HG02885 (cell line): ENCODE measurements around the gene MAP3K20.
"Not testable (repeated sequence)": the region's sequence is repeated elsewhere in the genome, so short reads cannot be mapped to it uniquely, and the experiment has no call there.

Experiments used
- ATAC-seq: cut with Tn5 transposase; IDR thresholded peaks from one replicate; pipeline ENCODE4 v1.9.1; 2021; ENCODE audit warnings: mild to moderate bottlenecking; ENCODE audit not compliant: unreplicated experiment, poor library complexity

The MAP3K20 gene

DNA sequence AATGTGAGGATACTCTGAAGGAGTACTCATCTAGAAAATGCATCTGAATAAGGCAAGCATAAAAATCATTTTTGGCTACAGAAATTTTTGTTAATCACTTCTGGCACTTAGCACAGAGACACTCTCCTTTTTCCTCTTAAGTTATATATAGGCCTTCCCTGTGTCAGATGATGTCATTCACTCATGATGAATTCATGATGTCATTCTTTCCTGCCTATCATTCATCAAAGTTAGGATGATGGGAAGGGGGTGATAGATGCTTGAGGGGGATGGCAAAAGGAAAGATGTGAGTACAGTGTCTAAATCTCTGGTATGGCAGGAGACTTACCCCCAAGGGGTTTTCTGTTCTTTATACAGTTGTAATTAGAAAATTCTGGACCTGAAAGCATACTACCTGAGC, 42.0 kb downstream of the MAP3K20 start:
- ATAC-seq: no peak

DNA sequence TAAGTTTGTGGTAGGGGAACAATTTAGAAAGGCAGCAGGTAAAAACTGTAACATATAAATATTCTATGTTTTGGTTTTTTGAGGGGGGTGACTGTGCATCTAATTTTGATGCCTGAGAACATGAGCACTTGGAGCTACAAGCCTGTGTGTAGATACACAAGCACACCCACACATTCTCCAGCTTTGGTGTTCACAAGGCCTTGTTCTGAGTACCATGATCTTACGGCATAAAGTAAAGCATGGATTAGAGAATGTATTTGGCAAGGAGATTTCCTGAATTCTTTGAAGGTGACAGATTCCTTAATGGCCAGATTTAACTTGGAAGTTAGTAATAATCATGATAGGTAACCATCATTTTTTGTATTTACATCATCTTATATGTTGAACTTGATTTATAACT, 42.7 kb downstream of the MAP3K20 start:
- no peak for ATAC-seq

DNA sequence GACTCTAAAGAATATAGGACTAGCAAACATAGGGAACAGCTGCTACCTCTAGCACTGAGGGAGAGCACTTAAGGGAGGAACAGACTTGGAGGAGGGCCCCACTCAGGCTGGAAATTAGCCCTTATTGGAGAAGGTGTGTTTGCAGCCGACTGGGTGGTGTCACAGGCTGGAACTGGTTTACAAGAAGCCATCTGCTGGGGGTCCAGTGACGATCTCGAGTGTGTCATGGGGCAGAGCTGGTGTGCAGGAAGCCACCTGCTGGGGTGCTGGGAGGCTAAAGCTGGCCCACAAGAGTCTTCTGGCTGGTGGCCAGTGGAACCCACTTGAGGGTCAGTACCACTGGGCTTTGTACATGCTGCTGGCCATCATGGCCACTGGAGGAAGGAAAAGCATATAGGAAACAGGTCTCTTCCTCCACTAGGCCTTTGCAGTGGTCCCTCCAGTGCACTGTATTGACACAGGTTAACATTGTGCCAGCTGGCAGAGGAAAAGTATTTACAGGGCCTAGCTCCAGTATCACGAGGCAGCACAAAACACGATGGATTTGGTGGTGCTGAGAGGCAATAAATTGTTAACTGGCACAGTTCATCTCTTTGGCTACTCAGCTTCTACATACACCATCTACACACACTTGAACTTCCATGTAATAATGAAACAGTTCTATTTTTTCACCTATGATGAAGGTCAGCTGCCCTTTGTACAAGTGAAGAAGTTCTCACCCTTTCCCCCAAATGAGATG, 43.6 kb downstream of the MAP3K20 start:
- ATAC-seq: peak; percentile 70

DNA sequence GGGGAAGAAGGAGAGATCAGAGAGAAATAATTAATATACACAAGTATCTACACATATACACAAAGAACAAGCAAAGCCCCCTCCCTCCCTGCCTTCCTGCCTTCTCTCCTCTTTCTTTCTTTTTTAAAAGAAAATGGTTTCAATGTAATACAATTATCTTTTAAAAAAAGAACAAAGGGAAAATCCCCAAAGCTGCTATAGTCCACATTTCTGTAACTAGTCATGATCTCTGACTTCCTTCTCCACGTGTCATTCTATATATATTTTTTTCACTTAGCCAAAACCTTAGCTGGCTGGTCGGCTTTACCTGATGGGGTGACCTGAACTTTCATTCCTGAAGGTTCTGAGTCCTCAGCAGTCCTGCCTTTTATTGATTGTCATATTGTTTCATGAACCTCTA, 44.3 kb downstream of the MAP3K20 start:
- ATAC-seq: peak; percentile 46

DNA sequence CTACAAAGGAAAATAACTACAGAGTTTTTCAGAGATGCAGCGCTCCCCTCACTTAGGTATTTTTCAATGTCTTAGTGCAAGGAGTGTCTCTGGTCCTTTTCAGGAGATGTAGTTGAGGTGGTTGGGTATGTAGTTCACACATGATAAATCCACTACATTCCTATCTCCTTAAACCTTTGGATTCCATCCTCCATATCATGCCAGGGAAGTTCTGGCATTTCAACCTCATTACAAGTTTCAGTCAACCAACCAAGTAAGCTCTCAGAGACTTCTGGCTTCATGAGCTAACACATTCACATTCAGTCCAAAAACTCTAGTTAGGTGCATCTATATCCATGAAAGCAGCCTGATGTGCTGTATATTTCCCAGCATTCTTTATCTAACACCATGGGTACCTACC, 47.3 kb downstream of the MAP3K20 start:
- no peak for ATAC-seq

DNA sequence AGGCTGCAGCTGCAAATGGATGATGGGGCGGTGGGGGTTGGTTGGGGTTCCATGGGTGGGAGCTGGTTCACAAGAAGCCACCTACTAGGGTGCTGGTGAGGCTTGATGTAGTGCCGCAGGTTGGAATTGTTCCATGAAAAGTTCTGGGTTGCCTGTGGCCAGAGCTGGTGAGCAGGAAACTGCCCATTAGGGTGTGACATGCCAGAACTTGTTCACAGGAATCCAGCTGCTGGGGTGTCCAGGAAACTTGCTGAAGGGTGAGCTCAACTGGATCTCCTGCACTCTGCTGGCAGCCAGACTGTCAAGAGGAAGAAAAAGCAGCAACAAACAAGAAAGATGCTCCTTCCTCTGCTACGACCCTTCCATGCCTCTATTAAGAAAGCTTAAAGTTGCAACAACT, 48.8 kb downstream of the MAP3K20 start:
- ATAC-seq: no peak

DNA sequence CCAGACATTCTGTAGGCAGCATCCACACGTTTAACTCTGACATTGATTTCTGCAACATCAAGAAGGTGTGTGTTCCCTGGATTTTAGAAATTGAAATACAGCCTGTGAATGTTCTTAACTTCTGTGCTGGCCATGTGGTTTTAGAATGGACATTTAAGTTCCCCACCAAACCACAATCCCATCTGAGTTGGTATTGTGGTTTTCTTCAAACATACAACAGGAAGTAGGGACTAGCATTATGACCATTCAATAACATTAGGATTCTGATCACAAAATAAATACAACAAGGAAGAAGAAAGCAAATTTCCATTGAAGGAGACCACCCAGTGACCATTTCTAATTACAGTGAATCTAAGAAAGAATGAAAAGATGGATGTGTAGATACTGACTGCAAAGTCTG, 51.2 kb downstream of the MAP3K20 start:
- ATAC-seq: no peak

DNA sequence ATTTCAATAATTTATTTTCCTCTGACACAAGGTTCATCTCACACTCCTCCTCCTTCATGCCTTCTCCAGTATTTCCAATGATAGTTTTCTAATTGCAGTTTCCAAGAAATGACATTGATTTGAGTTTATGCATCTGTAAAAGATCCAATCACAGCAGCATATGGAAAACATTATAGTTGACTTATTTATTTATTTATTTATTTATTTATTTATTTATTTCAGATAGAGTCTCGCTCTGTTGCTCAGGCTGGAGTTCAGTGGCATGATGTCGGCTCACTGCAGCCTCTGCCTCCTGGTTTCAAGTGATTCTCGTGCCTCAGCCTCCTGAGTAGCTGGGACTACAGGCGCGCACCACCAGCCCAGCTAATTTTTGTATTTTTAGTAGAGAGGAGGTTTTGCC, 52.5 kb downstream of the MAP3K20 start:
- ATAC-seq: not testable (repeated sequence)

DNA sequence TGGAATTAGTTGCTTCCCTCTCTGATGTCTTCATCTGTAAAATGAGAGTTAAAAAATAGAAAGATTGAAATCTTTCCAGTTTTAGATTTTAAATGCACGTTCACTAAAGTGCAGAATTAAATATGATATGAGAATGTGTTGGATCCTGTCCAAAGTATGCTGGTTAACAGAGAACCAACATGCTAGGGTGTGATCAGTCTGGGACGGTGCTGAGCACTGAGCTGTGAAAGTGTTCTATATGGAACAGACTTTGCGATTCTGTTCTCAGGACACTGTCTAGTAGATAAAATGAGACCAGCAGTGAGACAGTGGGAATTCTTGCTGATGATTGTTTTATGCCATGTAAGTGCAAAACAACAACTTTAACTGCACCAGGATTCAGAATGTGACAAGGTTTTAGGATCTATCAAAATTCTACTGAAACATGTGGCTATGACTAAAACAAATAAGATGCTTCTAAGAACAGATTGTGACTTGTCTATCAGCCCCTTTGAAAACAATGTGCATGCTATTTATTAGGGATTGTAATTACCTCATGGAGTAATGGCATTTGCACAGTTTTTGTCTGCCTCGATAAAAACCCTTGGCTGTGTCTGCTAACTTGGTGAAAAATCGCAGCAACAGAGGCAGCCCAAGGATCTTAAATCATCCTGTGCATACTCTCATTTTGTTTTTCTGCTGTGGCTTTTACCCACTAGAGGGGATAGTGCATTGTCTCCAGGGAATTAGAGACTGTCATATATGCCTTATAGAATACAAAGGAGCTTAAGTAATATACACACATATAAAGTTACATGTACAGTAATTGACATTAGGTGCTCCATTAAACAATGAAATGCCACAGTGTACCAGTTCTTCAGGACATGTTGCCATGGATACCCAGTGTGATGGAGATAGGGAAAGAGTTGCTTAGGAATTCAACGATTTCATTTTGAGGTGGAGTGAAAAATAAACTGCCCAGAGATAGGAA, 55.1 kb downstream of the MAP3K20 start:
- ATAC-seq: no peak

DNA sequence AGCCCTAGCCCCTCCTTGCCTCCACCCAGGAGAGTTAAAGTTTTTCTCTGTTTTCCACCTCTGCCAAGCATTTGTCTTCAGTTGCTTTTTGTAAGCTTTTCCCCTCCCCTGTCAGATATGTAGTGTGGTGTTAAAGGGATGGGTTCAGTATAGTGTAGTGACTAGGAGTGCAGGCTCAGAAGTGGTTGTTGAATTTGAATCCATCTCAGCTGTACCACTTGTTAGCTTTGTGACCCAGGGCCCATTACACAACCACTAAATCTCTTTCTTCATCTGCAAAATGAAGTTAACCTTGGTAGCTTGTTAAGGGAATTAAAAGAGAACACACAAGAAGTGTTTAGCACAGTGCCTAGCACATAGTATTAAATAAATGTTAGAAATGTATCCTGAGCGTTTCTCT, 56.9 kb downstream of the MAP3K20 start:
- ATAC-seq: no peak

DNA sequence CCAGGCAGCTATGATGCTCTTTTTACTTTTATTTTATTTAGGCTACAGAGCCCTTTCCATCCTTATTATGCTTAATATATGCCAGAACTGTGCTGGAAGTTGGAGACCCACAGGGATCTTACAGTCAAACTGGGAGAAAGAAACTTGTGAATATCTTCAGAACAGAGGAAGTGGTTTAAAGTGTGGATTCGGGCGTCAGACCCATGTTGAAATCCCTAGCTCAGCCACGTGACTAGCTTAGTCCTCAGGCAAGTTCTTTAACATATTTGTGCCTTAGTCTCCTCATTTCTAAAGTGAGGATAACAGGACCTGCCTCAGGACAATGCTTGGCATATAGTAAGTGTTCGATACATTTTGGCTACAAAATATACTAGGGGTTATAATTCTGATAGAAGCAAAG, 59.1 kb downstream of the MAP3K20 start:
- ATAC-seq: no peak

DNA sequence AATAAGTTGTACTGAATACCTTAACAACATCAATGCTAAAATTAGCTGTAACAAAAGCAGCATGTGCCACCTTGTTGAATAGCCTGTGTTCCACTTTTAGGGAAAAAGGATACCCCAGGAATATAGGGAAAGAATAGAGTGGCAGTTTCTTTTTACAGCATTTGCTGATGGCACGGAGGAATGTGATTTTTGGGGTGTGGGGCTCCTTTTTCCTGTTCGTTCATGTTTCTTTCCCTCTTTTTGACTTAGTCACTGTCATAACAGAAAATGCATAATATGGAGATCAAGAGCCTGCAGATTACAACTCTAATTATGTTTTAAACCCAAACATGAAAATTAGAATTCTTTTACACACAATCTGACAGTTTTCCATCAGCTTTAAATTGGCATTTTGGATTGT, 60.4 kb downstream of the MAP3K20 start:
- no peak for ATAC-seq

DNA sequence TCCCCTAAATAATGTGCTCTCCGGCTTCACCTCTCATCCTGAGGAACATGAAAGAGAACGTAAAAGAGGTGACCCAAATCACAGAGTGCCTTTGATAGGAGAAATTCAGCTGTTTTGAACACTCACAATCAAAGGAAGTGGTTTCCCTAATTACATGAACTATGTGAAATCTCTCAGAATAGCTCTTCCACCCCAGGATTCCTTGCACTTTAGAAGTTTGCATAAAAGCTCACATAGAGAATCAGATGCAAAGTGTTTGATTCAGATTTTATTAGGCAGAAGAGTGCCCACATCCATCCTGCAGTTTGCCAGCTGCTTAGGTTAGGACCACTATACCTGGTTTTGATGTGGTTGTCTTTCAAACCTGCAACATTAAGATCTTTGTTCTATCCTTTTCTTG, 61.0 kb downstream of the MAP3K20 start:
- no peak for ATAC-seq

DNA sequence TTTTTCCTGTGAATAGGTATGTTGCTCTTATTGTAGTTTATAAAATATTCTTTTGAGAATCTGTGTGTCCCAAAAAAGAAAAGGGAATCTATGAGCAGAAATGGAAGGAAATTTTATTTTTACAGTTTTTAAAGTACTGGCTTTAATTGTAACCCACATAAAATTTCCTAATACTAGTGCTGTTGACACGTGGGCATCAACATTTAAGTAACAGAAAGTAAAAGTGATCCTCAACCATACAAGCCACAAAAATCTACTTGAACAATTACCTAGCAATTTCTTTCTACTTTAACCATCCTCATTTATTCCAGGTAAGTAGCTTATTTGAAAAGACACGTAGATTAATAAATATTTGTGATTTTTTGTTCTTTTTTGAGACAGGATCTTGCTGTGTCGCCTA, 62.0 kb downstream of the MAP3K20 start:
- no peak for ATAC-seq

DNA sequence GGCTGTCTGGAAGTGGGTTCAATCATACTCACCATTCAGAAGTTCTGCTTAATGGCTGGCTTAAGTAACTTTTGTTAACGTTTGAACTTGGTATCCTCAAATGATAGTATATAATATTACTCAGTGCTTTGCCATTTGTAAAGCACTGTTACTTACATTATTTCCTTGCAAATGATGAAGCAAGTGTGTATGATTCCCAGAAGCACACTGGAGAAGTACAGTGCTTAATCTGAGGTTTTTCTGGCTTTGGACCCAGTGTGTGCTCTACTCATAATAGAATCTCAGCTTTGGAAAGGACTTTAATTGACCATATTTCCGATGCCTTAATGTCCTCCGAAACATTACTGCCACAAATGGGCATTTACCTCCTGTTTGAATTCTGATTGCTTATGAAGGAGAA, 63.3 kb downstream of the MAP3K20 start:
- no peak for ATAC-seq

DNA sequence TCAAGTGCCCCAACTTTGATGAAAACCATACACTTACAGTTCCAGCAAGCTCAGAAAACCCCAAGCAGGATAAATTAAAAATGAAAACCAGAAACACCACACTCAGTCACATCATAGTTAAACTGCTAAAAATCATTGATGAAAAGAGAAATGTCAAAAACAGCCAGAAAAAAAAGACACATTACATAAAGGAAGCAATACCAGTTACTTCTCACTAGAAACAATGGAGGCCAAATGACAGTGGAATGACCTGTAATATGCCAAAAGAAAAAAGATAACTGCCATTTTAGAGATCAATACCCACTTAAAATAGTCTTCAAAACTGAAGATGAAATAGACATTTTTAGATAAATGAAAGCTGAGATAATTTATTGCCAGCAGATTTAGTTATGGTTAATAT, 66.0 kb downstream of the MAP3K20 start:
- ATAC-seq: no peak

DNA sequence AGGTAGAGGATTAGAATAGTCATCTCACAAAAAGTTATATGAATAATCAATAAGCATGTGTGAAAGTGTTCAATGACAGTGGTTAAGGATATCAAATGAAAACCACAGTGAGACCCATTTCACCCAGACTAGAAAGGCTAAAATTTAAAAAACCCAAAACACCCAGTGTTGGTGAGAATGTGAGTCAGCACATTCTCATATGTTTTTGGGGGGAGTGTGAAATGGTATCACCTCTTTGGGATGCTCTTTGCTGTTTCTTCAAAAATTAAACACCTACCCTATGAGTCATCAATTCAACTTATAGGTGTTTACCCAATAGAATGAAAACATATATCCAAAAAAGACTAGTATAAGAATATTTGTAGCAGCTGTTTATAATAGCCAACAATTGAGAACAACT, 69.8 kb downstream of the MAP3K20 start:
- ATAC-seq: no peak

DNA sequence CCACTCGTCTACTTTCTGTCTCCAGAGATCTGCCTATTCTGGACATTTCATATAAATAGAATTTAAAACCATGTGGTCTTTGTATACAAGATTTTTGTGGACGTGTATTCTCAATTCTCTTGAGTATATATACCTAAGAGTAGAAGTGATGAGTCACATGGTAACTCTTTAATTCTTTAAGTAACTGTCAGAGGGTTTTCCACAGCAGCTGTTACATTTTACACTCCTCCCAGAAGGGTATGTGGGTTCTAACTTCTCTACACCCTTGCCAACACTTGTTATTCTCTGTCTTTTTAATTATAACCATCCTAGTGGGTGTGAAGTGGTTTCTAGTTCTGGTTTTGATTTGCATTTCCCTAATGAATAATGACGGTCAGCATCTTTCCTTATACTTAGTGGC, 70.9 kb downstream of the MAP3K20 start:
- ATAC-seq: no peak

DNA sequence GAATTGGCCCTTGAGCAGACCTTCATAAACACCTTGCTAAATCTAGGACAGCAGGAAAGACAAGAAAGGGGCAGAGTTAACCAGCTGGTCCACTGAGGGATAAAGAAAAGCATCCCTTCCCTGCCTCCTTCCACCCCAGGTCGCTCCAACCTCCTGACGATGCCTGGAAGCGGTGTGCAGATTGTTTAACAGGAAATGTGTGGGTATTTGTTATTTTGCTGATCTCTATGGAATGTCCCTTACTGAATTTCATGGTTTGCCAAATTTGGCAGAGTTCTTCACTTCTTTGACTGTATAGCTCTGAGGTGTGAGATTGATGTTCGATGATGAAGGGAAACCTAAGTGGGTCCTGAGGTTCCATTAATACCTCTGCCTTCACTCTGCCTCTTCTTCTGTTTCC, 72.9 kb downstream of the MAP3K20 start:
- ATAC-seq: no peak

DNA sequence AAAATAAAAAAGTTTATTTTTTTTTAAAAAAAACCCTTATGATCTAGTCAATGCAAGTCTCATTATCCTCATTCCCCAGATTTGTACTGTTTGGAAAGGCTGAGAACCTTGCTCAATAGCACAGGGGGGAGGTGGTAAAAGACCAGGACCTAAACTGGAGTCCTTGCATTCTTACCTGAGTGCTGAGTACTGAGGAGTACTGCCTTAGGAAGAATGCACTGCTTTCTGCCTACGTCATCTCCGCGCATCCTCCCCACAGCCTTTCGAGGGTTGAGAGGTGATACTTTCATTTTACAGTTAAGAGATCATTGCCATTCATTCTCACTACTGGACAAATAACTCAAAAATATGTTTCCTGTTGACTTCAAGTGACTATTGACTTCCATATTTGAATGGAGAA, 73.8 kb downstream of the MAP3K20 start:
- peak; percentile 74 for ATAC-seq

DNA sequence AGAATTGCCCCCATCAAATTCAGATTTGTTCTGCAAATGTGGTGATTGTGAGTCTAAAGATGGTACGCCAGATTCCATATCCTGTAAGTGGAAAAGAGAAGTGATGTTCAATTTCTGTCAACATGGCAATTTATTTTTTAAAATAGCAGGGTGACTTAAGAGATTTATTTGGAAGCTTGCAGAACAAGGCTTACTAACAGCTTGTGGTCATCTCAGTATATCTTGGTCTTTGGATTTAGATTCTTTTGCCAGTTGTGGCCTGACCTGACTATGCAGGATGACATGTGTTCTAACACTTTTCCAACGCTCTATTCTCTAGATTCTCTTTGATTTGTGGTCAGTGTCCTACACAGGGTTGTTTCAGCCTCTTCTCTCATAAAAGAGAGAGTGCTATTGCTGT, 74.4 kb downstream of the MAP3K20 start:
- no peak for ATAC-seq

DNA sequence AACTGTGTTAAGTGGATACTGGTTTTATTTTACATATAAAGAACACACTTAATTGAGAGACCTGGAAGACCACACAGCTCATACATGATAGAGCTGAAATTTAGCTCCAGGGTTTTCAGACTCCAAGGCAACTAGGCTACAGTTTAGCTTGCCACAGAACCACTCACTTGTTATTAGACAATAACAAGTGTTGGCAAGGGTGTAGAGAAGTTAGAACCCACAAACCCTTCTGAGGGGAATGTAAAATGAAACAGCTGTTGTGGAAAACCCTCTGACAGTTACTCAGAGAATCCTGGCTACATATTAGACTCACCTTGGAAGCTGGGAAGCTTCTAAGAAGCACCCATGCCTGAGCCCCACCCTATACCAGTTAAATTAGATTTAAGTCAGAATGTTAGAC, 75.3 kb downstream of the MAP3K20 start:
- ATAC-seq: no peak
